ENCODE results near the gene NFRKB.
"Not testable (repeated sequence)": the region's sequence is repeated elsewhere in the genome, so short reads cannot be mapped to it uniquely, and the experiment has no call there.

Gene NFRKB

DNA sequence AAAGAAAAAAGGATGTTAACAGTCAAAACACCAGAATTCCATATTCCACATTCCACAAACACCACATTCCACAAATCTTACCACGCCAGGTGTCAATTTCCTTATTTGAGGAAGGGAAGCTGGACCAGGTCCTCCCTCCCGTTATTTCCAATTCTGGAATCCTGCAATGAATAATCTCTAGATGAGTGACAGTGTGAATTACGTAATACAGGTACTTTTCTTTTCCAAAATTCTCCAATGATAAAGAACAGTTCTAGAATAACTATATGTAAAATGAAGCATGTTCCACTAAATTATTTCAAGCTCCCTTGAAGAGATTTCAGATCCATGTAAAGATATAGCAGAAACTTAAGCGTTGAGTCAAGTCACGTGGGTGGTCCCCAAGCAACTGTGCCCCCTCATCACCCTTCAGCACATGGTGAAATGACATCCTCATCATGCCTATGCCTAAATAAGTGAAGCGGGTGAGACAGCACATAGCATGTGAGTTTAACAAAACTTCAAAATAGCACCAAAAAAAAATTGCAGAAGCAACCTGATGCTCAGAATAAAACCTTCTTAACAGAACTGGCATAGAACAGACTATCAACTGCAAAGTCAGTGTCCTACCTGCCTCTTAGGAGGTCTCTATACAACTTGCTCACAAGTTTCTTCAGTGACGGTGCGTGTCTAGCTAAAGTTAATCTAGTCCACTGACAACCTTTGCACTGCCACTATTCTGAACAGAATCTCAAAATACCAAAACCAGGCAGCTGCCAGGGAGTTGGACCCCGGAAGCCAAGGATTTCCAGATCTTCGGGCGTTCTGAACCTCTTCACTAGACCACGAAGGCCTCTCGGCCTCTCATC lies 876 bp downstream of the NFRKB start:
- DNase-seq (ENCODE audit: low spot score): peak; percentile 4

DNA sequence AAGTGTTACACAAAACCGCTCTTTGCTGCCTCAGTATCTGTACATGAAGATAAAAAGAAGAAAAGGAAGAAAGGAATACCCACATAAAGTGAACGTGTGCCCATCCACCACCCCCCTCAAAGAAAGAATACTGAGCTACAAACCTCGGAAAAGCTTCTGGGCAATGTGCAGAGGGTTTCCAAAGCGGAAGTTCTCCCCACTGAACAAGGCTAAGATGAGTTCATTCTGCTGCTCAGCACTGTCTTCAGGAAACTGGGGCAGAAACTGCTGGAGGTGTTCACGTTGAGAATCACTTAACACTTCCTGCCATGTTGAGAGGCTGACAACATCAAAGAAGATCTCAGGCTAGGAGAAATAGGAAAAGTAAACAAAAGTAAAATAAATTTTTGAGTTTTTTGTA lies 6.9 kb downstream of the NFRKB start:
- peak; percentile 30 for DNase-seq (ENCODE audit: low spot score)

DNA sequence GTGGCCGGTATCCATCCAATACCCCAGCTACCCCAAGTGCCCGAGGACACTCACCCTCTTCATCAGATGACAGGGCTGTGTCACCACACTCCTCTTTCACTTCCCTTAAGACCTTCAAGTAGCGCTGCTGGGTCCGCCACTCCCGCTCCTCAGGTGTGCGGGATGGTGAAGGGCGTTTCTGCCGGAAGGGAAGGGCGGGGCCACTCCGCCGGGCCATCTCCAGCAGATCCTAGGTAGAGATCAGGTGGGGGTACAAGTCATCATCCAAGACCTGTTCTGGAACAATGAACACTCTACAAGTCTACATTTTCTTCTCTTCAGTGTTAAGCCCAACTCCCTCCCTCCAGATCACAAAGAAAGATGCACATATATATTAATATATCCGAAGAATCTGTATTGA lies 10.0 kb downstream of the NFRKB start:
- DNase-seq (ENCODE audit: low spot score): no peak

DNA sequence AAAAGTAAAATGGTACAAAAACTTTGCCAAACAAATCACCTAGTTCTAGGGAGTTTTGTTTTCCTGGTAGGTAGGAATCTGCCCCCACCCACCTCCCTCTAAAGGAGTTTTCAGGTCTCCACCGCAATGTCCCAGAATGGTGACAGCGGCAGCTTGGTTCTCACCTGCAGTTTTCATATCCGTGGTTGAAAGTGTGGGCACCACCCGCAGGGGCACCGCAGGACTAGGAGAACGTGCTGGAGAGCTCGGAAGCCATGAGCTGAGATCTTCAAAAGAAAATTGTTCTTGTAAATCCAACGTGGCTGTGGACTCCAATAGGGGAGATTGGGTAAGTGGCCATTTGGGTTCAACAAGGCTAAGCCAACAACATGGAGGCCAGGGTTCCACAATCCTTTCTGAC lies 10.8 kb downstream of the NFRKB start:
- no peak for DNase-seq (ENCODE audit: low spot score)

DNA sequence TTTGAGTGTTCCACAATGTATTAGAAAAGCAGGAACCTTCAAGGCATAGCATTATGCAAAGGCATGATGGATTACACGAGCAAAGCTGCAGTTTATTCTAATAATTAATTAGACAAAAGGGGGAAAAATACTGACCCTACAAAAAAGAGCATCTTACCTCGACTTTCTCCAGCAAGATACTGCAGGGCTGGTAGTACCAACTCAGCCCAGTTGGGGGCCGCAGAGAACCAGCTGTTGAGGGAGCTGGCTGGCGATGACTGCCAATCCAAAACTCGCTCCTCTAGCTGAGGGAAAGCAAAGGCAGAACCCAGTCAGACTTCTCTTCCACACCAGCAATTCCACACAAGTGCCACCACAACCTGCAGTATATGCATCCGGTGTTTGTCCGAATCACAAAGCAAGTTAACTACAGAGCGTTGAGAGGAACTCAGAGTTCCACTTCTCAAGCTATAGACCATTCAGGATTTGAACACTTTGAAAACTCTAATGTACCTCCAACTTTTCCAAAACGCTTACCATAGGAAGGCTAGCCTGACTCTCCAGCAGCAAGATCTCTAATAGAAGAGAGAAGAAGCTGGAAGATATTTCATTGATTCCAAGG lies 13.7 kb downstream of the NFRKB start:
- peak; percentile 22 for DNase-seq (ENCODE audit: low spot score)

DNA sequence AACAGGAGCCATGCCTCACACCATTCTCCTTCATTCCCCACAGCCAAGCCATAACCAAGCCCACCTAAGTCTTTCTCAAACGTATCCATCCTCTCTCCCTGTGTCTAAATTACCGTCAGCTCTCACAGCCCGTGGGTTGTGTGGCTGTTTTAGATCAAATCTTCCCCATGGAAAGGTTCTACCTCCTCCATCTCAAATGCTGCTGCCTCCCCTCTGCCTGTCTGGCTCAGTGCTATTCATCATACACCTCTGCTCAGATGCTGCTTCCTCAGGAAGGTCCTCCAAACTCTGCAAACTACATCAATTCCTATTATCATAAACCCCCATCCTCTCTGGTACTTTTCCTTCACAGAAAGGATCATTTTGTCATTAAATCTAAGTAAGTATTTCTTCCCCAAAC lies 15.1 kb downstream of the NFRKB start:
- DNase-seq (ENCODE audit: low spot score): no peak

DNA sequence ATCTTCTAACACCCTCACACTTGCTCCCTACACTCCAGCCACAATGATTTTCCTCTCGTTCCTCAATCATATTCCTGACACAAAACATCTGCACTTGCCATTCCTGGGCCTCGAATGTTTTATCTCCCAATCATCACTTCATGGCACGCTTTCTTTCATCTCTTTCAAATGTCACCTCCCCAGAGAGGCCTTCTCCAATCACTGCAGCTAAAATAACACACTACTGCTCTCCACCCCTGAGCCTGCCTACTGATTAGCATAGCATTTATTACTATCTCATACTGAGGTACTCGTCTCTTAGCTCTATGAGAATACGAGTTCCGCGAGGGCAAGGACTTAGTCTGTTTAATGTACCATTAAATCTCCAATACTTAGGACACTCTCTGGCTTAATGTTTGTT lies 23.5 kb downstream of the NFRKB start:
- no peak for DNase-seq (ENCODE audit: low spot score)

DNA sequence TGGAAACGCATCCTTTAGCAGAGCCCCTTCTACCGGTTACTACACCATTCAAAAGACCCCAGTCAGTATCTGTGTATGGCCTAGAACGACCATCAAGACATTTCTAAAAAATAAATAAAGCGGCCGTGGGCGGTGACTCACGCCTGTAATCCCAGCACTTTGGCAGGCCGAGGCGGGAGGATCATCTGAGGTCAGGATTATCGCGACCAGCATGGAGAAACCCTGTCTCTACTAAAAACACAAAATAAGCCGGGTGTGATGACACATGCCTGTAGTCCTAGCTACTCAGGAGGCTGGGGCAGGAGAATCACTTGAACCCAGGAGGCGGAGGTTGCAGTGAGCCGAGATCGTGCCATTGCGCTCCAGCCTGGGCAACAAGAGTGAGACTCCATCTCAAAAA lies 26.8 kb downstream of the NFRKB start:
- not testable (repeated sequence) for DNase-seq (ENCODE audit: low spot score)

DNA sequence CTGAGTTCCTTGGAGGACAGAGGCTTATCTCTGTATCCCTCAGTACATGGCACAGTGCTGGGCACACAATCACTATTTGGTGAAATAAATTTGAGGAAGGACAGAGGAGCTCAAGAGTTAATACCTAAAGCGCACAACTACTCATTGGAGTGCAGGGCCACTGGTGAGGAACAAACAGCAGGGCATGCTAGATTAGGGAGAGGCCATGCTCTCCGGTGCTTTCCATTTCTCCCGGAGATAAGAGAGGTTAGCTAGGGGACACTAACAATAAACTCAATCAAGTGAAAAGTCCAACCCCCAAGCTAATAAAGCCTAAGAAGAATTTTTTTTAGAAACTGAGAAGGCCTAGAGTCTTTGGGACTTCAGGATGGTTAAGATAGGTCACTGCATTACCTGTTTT lies 29.1 kb downstream of the NFRKB start:
- no peak for DNase-seq (ENCODE audit: low spot score)

DNA sequence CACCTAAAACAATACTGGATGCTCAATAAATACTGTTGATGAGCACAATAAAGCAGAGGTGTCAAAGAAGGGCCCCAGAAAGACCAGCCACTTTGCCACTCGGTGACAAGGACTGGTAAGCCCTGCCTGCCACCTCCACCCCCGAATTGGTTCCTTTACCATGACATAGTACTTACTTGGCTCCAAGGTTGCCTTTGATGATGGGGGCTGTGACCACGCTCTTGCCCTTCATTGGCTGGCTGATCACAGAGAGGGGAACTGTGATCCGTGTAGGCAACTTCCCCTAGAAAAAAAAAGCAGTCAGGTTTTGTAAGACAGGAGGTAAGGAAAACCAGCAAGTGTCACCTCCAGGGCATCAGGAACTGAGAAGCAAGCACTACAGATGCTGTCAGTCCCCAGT lies 29.7 kb downstream of the NFRKB start:
- DNase-seq (ENCODE audit: low spot score): no peak

DNA sequence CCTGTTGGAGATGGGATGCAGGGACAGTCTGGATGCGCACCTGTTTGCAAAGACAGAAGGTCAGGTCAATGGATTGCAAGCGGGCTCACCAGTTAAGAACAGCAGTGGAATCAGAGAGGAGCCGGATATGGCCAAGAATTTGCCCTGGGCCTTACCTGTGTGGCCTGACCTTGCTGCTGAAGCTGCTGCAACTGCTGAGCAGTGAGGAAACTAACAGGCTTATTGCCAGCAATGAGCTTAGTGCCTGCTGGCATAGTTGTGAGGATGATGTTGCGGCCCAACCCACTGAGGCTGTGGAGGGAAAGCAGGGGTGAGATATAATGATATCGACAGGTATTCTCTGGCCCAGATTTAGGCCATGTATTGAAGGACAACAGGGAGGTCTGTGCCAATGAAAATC lies 30.6 kb downstream of the NFRKB start:
- DNase-seq (ENCODE audit: low spot score): no peak

DNA sequence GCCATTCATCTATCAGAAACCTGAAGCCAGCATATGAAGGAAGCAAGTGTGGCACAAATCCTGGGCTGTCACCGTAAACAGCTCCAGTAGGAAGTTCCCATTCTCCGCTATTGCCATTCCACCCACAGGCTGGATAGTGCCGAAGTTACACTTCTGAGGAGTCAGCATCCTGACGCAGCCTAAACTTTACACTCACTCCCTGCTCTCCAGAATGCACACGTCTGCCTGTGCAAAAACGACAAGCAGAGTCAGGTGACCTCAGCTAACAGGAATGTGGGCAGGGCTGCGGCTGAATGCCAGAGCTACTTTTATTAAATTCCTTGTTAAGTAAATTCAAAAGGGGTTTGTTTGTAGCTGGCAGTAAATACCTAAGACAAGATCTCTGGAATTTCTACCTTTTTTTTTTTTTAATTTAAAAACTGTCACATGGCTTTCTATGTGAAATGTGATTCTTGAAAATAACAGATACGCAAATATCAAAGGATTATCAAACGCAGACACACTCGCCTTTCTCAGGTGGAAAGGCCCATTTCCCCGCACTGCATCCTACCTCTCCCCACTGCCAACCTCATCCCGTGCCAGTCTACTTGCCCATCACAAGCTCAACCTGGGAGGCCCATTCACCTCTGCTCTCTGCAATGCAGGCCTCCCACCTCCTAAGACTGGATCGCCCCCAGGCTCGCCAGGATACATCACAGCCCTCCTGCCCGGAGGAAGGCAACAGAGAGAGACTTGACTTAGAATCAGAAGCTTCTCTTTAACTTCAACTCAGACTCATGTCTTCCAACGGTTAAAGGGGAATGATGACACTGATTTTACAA lies 33.5 kb downstream of the NFRKB start:
- no peak for DNase-seq (ENCODE audit: low spot score)

DNA sequence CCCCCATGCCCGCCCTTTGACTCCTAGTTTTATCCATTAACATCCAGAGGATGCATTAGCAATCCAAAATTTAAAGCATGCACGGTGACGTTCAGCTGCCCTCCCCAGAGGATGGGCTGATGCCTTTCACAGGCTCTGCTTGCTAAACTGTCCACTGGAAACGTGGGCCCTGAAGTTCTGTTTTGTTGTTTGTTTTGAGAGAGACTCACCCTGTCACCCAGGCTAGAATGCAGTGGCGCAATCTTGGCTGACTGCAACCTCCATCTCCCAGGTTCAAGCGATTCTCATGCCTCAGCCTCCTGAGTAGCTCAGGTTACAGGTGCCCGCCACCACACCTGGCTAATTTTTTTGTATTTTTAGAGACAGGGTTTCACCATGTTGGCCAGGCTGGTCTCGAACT lies 39.3 kb downstream of the NFRKB start:
- DNase-seq (ENCODE audit: low spot score): no peak

DNA sequence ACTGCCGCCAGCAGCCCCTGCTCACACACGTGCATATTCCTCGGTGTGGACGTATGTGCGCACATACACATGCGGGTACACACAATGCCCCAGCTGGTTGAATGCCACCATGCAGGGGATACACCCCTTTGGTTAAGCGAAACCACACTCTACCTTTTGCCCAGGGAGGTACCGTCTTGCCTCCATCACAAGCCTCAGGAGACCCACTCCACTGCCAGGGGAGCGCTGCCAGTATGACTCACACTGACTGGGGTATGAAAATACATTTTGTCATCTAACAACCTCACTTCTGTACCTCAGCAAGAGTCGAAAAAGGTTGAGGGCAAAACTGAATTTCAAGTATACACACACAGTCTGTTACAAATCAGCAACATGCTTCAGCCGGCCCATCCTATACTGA lies 40.3 kb downstream of the NFRKB start:
- DNase-seq (ENCODE audit: low spot score): no peak

DNA sequence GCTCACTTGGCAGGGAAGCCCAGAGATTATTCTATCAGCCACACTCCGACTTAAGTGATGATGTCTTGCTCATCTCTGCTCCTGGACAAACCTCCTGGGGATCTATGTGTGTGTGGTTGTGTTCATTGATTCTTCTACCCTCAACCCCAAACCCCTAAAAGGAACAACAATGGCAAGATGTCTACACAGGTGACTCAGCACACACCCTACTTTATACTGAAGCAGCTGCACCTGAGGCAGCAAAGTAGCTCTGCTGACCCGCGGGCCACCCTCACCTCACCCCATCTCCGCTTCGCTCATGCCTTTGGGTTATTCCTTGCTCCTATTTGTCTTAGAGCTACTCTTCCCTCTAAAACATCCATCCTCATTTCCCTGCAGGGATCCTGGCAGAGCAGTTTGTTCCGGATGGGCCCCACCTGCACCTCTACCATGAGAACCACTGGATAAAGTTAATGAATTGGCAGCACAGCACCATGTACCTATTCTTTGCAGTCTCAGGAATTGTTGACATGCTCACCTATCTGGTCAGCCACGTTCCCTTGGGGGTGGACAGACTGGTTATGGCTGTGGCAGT lies 41.1 kb downstream of the NFRKB start:
- no peak for DNase-seq (ENCODE audit: low spot score)

DNA sequence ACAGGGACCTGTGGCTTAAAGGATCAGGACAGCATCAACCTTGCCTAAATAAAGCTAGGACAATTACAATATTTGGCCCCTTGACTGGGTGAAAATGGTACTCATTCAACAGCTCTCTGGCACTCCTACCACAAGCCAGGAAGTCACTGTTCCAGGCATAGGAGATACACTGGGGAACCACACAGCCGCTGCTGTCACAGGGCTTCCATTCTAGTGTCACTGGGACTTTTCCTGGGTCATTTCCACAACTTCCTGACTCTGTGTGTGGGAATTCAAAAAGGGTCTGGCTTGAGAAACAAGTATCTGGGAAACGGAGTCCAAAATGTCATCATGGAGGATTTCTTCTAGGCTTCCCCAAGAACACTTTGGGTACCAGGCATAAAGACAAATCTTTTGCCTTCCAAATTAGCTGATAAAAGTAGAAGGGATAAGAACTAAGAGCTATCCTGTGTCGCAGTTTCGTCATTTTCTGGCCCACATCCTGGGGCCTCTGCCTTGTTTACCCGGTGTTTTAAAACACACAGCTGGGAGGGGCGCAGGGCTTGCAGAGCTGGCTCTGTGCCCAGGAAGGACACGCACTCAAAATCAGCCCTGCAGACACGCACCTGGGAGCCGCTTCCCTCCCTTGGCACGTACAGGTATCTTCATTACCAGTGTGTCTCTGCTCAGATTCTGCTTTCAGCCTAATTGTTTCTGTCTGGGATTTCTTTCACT lies 41.7 kb downstream of the NFRKB start:
- DNase-seq (ENCODE audit: low spot score): peak; percentile 72

DNA sequence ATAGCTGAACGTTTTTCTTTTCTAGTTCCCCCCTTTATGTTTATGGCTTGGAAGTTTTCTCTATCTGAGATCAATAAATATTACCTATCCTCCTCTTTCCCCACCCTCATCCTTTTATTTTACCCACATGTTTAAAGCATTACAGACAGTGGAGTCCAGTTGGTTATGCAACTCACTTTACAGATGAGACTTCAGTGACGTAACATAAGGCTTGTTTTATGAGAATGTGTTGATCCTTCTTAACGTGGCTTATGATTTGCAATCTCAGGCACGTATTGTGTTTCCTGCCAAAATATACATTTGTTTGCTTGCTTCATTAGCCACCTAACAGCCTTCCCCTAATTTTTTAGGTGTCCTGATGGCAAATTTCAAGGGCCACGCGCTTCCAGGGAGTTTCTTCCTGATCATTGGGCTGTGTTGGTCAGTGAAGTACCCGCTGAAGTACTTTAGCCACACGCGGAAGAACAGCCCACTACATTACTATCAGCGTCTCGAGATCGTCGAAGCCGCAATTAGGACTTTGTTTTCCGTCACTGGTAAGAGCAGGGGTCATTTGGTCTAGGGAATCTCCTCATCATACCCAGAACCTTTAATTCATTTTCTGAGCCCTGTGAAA lies 43.1 kb downstream of the NFRKB start:
- no peak for DNase-seq (ENCODE audit: low spot score)

DNA sequence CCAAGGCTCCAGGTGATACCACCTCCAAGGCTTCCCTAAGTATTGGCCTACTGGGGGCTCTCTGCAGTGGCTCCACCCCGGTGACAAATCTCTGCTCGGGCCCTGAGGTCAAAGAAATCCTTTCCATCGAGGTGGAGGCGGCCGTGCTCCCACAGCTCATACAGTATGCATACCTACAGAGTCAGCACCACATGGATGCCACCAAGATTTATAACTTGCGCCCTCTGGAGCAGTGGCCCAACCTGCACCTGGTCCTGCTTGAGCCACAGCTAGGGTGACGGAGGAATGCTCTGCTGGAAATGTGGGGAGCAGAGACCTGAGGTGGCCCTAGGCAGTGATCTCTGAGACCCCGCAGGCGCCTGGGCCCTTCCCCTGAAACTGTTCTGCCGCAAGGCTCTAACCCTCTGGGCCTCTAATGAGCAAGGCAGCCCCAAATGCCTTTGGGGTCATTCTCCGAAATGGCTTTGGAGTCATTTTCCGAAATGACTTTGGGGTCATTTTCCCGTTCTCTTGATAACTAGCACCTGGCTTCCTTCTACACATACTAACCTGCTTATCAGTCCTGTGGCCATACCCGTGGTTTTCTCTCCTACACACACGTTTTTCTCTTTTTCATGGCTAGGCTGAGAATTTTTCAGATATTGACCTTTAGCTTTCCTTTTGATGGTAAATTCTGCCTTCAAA lies 45.8 kb downstream of the NFRKB start:
- DNase-seq (ENCODE audit: low spot score): no peak

DNA sequence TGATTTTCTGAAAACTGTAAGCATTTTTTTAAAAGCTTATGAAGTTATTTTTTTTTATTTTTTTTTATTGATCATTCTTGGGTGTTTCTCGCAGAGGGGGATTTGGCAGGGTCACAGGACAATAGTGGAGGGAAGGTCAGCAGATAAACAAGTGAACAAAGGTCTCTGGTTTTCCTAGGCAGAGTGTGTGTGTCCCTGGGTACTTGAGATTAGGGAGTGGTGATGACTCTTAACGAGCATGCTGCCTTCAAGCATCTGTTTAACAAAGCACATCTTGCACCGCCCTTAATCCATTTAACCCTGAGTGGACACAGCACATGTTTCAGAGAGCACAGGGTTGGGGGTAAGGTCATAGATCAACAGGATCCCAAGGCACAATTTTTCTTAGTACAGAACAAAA lies 48.0 kb downstream of the NFRKB start:
- not testable (repeated sequence) for DNase-seq (ENCODE audit: low spot score)

DNA sequence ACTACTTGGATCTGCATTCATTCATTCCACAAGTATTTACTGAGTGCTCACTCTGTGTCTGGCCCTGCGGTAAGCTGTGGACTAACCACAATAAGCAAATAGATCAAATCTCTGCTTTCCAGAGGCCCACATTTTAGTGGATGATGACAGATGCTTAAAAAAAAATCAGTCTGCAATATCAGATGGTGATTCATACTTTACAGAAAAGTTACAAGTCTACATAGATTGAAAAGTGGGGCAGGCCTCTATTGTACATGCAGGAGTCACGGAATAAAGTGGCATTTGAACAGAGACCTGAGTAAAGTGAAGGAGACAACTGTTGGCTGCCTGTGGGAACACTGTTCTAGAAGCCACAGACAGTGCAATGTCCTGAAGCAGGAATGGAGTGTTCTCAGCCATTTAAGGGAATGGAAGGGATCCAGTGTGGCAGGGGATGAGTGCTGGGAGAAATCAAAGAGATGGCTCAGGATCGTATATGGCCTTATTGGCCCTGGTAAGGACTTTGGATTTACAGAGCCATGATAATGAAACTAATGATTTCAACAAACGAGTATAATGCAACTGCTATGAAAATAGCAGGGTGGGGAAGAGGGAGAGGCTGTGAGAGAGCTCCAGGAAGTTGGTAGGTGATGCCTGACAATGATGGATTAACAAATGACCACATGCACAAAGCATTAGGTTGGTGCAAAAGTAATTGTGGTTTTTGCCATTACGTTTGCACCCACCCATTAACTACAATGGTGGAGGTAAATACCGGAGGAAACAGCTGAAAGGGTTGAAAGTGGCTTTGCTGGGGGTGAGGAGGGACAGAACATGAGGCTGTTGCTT lies 48.7 kb downstream of the NFRKB start:
- peak; percentile 60 for DNase-seq (ENCODE audit: low spot score)
